Uterus (tissue), 4 donors: ENCODE measurements around the gene EDC4. TPM values are rescaled to one million over a fixed set of nuclear protein-coding genes. Genes with fewer than 3 reads are reported as not detected.

ENCODE experiments used
- DNase-seq, 2 donors: peaks; one replicate each; pipeline ENCODE4 v3.0.0-alpha.2; 2019 to 2020
- H3K27ac ChIP-seq, 2 donors: fragments of 200-600 bp; sonication (generic); 1 replicate in 1 of 2; 2 replicates in 1 of 2; pipeline ENCODE4 v1.5.1; 2016 to 2018
- H3K27me3 ChIP-seq, 2 donors: fragments of 200-600 bp; sonication (generic); one replicate each; pipeline ENCODE4 v1.5.1; 2018 to 2019; ENCODE audit warnings: control low read depth in 1 of 2
- H3K36me3 ChIP-seq, 2 donors: fragments of 200-600 bp; sonication (generic); one replicate each; pipeline ENCODE4 v1.5.1; 2019; ENCODE audit warnings: control low read depth in 1 of 2
- H3K4me1 ChIP-seq, 2 donors: fragments of 200-600 bp; sonication (generic); one replicate each; pipeline ENCODE4 v1.5.1; 2018 to 2019; ENCODE audit warnings: control low read depth in 1 of 2
- H3K4me3 ChIP-seq, 2 donors: fragments of 200-600 bp; sonication (generic); 1 replicate in 1 of 2; 2 replicates in 1 of 2; pipeline ENCODE4 v1.5.1; 2018 to 2019; ENCODE audit warnings: mild to moderate bottlenecking in 1 of 2
- H3K9me3 ChIP-seq, 2 donors: fragments of 200-600 bp; sonication (generic); one replicate each; pipeline ENCODE4 v1.5.1; 2019; ENCODE audit warnings: control low read depth in 1 of 2
- CTCF ChIP-seq, 4 experiments: fragments of 200-600 bp in 2 of 4; fragments of 450-650 bp in 2 of 4; sonication (generic) in 2 of 4; IDR thresholded peaks; one replicate each; pipeline ENCODE4 v1.5.1; 2016 to 2019; ENCODE audit warnings: antibody characterized with exemption in 4 of 4, mild to moderate bottlenecking in 2 of 4, moderate library complexity in 1 of 4
- POLR2A ChIP-seq, 2 donors: fragments of 450-650 bp; IDR thresholded peaks; one replicate each; pipeline ENCODE4 v1.6.1; 2016; ENCODE audit warnings: antibody characterized with exemption in 2 of 2, mild to moderate bottlenecking in 1 of 2, moderate library complexity in 1 of 2
- intact Hi-C: fragments of 100-400 bp; cut with DNase I; formaldehyde crosslinking; loops from one replicate; pipeline ENCODE4 v1.15.1; 2023; ENCODE audit warnings: low total_unique reads
- total RNA-seq, 4 donors: library from RNA; depleted of rRNA in 3 of 4; stranded (reverse); fragments of >200 nt in 3 of 4; gene quantifications; one replicate each; pipeline versions ENCODE4 v1.1.0 to v1.2.4, GENCODE V29; 2014 to 2023
- donor health status: DM: yes; HTN: yes; CAD: no.

Gene EDC4
- total RNA-seq, 4 donors from 2014 or later: 19.4 to 63.7 (median 50.7) TPM

DNA sequence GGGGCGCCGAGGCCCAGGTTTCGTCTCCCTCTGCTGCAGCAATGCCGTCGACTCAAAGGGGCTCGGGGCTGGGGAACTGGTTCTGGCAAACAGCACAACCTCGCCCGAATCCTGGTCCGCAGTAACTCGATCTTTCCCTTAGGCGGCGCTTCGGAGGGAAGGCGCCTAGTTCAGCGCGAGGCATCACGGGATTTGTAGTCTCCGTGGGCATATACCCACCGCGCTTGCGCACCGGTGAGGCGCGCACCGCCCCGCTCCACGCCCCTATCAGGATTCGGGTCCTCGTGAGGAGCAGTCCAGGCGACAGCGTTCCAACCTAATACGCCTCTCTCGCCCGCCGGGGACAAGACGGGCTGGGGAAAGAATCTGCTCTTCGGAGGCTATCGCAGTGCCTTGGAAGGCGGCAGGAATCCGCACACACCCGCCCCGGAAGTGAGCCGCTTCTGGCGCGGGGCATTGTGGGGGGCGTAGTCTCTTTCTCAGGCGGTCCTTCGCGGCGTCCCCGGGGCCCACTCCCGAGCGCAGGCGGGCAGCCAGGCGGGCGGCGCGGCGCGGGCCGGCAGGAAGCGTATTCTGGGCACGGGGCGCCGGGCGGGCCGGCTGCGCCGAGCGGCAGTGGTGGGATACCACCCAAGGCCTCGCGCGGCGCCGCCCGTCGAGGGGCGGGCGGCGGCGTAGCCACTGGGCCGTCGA, 30.9 kb upstream of the EDC4 start, which contains the start of gene THAP11:
TSS of gene THAP11 (plus strand) at position 505 of the 693 bp plus-strand sequence. CDS start 235 bp downstream, outside the sequence.
- Histone ChIP-seq H3K9me3 (no peaks in the 10 kb centered on the region), H3K4me1 (peaks cover 6 to 14% of the 10 kb centered on the region in 2 donors), H3K27me3 (no peaks in the 10 kb centered on the region), H3K36me3 (no peaks in the 10 kb centered on the region), H3K27ac (peak within 1 kb of the TSS; percentile 99 to 100), H3K4me3 (peak within 1 kb of the TSS; percentile 79 to 91)
- intact Hi-C loops: no loop called here
- DNase-seq: peak; percentile 93 to 96
- TF ChIP-seq CTCF (IDR thresholded peaks at IDR 0.05) (peak; percentile 84 to 95 (median 94)), POLR2A (IDR thresholded peaks at IDR 0.05) (peak; percentile 21 to 79)

- peak in 1 of 2 donors; percentile 47 for DNase-seq
- H3K36me3 ChIP-seq: no peaks in the 10 kb centered on the region
- no peaks in the 10 kb centered on the region for H3K9me3 ChIP-seq
- intact Hi-C loops: no loop called here
- peaks cover 6 to 18% of the 10 kb centered on the region in 2 donors for H3K4me1 ChIP-seq
- no peaks in the 10 kb centered on the region for H3K27me3 ChIP-seq
- peak overlapping the region; percentile 79 to 91 for H3K4me3 ChIP-seq
- TF ChIP-seq POLR2A (IDR thresholded peaks at IDR 0.05) (no peak), CTCF (IDR thresholded peaks at IDR 0.05) (peak in 1 of 4 experiments; percentile 22)
- peak overlapping the region; percentile 99 to 100 for H3K27ac ChIP-seq
Observed at GRCh38 chr16:67842509-67843342, 30.1 kb upstream of the EDC4 start.

GRCh38 chr16:67843343-67843765, 29.5 kb upstream of the EDC4 start:
- DNase-seq: no peak
- intact Hi-C loops: no loop called here
- H3K27me3 ChIP-seq: no peaks in the 10 kb centered on the region
- TF ChIP-seq CTCF (IDR thresholded peaks at IDR 0.05): no peak
- TF ChIP-seq POLR2A (IDR thresholded peaks at IDR 0.05): no peak
- peaks cover 9 to 24% of the 10 kb centered on the region in 2 donors for H3K4me1 ChIP-seq
- no peaks in the 10 kb centered on the region for H3K9me3 ChIP-seq
- H3K27ac ChIP-seq: peak overlapping the region; percentile 99 to 100
- peak overlapping the region; percentile 79 to 91 for H3K4me3 ChIP-seq
- H3K36me3 ChIP-seq: no peaks in the 10 kb centered on the region

GRCh38 chr16:67844497-67844896, 28.4 kb upstream of the EDC4 start:
- peaks cover 9 to 28% of the 10 kb centered on the region in 2 donors for H3K4me1 ChIP-seq
- H3K36me3 ChIP-seq: no peaks in the 10 kb centered on the region
- intact Hi-C loops: no loop called here
- no peak for TF ChIP-seq POLR2A (IDR thresholded peaks at IDR 0.05)
- TF ChIP-seq CTCF (IDR thresholded peaks at IDR 0.05): no peak
- no peak overlapping the region for H3K4me3 ChIP-seq
- H3K27ac ChIP-seq: peak overlapping the region; percentile 94 to 99
- H3K9me3 ChIP-seq: no peaks in the 10 kb centered on the region
- DNase-seq: no peak
- H3K27me3 ChIP-seq: no peaks in the 10 kb centered on the region
